HepG2 (cell line): ENCODE measurements around the gene CSTPP1. TPM values are rescaled to one million over a fixed set of nuclear protein-coding genes. Genes with fewer than 3 reads are reported as not detected.
A peak's percentile ranks its signal among the peaks of the same experiment; 100 is the strongest.

Source experiments
- ATF7-NPFF ChIP-seq: sonication (generic); formaldehyde crosslinking; IDR thresholded peaks from 2 replicates; pipeline ENCODE4 v1.8.1; 2023; ENCODE audit warnings: mild to moderate bottlenecking, low read depth, missing genetic modification reagents, moderate library complexity
- CENPX ChIP-seq: sonication (generic); formaldehyde crosslinking; IDR thresholded peaks from 2 replicates; pipeline ENCODE4 v1.9.0; 2021; ENCODE audit warnings: mild to moderate bottlenecking, missing genetic modification reagents, moderate library complexity
- HIVEP1 ChIP-seq: sonication (generic); formaldehyde crosslinking; IDR thresholded peaks from 2 replicates; pipeline ENCODE4 v1.4.0; 2020; ENCODE audit warnings: mild to moderate bottlenecking, missing genetic modification reagents
- MED1 ChIP-seq: sonication (generic); formaldehyde crosslinking; IDR thresholded peaks from 2 replicates; pipeline ENCODE4 v1.4.0; 2020; ENCODE audit warnings: missing genetic modification reagents
- NFE2 ChIP-seq: sonication (generic); formaldehyde crosslinking; IDR thresholded peaks from 2 replicates; pipeline ENCODE4 v1.4.0; 2020; ENCODE audit warnings: missing genetic modification reagents
- NFE2L2 ChIP-seq: fragments of 150-350 bp; IDR thresholded peaks from 2 replicates; pipeline ENCODE4 v1.6.1; 2014; ENCODE audit warnings: low read length
- NFIB ChIP-seq: sonication (generic); formaldehyde crosslinking; IDR thresholded peaks from 2 replicates; pipeline ENCODE4 v1.9.0; 2021; ENCODE audit warnings: missing genetic modification reagents, mild to moderate bottlenecking, borderline replicate concordance
- PHF5A ChIP-seq: IDR thresholded peaks from one replicate; pipeline ENCODE4 v1.6.1; 2018; ENCODE audit warnings: low read depth, missing genetic modification reagents; ENCODE audit not compliant: unreplicated experiment
- SIN3B ChIP-seq: fragments of 150-350 bp; IDR thresholded peaks from 2 replicates; pipeline ENCODE4 v1.6.1; 2014; ENCODE audit warnings: low read length
- TFDP1 ChIP-seq: IDR thresholded peaks from 2 replicates; pipeline ENCODE4 v1.6.1; 2016; ENCODE audit warnings: missing compliant biosample characterization, missing genetic modification reagents, borderline replicate concordance
- THRA ChIP-seq: sonication (generic); formaldehyde crosslinking; IDR thresholded peaks from 2 replicates; pipeline ENCODE4 v1.4.0; 2020; ENCODE audit warnings: missing genetic modification reagents, borderline replicate concordance
- ZNF230 ChIP-seq: sonication (generic); formaldehyde crosslinking; IDR thresholded peaks from 2 replicates; pipeline ENCODE4 v1.4.0; 2020; ENCODE audit warnings: mild to moderate bottlenecking, missing genetic modification reagents
- ZNF564 ChIP-seq: sonication (generic); formaldehyde crosslinking; IDR thresholded peaks from 2 replicates; pipeline ENCODE4 v1.8.1; 2023; ENCODE audit warnings: mild to moderate bottlenecking, missing genetic modification reagents
- ZNF615 ChIP-seq: sonication (generic); formaldehyde crosslinking; IDR thresholded peaks from 2 replicates; pipeline ENCODE4 v1.5.0; 2020; ENCODE audit warnings: mild to moderate bottlenecking, missing genetic modification reagents, borderline replicate concordance
- ZNF644 ChIP-seq: IDR thresholded peaks from 2 replicates; pipeline ENCODE4 v1.6.1; 2016; ENCODE audit warnings: low read depth
- ZNF660 ChIP-seq: sonication (generic); formaldehyde crosslinking; IDR thresholded peaks from 2 replicates; pipeline ENCODE4 v1.5.1; 2020; ENCODE audit warnings: mild to moderate bottlenecking, low read depth, missing genetic modification reagents, borderline replicate concordance
- ZNF670 ChIP-seq: sonication (generic); formaldehyde crosslinking; IDR thresholded peaks from 2 replicates; pipeline ENCODE4 v1.8.0; 2022; ENCODE audit warnings: mild to moderate bottlenecking, missing genetic modification reagents, borderline replicate concordance
- ZNF713 ChIP-seq: sonication (generic); formaldehyde crosslinking; IDR thresholded peaks from 2 replicates; pipeline ENCODE4 v1.4.0; 2020; ENCODE audit warnings: mild to moderate bottlenecking, missing genetic modification reagents
- polyA plus RNA-seq, 8 experiments: library from polyadenylated mRNA; depleted of rRNA in 3 of 8; stranded (reverse) in 7 of 8; unstranded in 1 of 8; fragments of >200 nt; fragmentation: Illumina TruSeq in 4 of 8; extraction: Trizol in 4 of 8; gene quantifications; 2 replicates each; pipeline versions ENCODE4 v1.2.1 to v1.2.3, GENCODE V29; 2011 to 2016; ENCODE audit warnings: low read depth in 4 of 8, missing spikeins in 1 of 8, mixed read lengths in 1 of 8; ENCODE audit not compliant: insufficient read depth in 1 of 8
- total RNA-seq, 5 experiments: library from RNA; depleted of rRNA; stranded (reverse); fragments of >200 nt; fragmentation: Illumina TruSeq; extraction: Trizol; gene quantifications; 2 replicates each; pipeline ENCODE4 v1.2.3, GENCODE V29; 2016; ENCODE audit warnings: low read depth in 1 of 5
- TF ChIP-seq, protein P1 (sequence below): sonication (generic); formaldehyde crosslinking; IDR thresholded peaks from 2 replicates; pipeline ENCODE4 v1.8.0; 2022; ENCODE audit warnings: missing genetic modification reagents, mild to moderate bottlenecking, inconsistent platforms, borderline replicate concordance
- TF ChIP-seq, protein P2 (sequence below): sonication (generic); formaldehyde crosslinking; IDR thresholded peaks from 2 replicates; pipeline ENCODE4 v1.4.0; 2020; ENCODE audit warnings: missing genetic modification reagents

CSTPP1 gene
- total and polyA plus RNA-seq, 2 of the 13 experiments (the other 11 are each of a cell fraction or from before 2014, with no cell fraction given), result 12.3 to 14.6 TPM

GRCh38 chr11:46936138-46937110 is at the start of gene CSTPP1 (continued):
- TF ChIP-seq NFIB (CRISPR knock-in tag) (no peak), TFDP1 (no peak), ZNF670 (CRISPR knock-in tag) (no peak), ZNF644 (peak; percentile 62; the same call in 1 of the 2 replicates), NFE2L2 (no peak), THRA (CRISPR knock-in tag) (peak; percentile 23; the same call in 1 of the 2 replicates), SIN3B (peak; percentile 79), CENPX (CRISPR knock-in tag) (no peak), ZNF615 (CRISPR knock-in tag) (no peak), HIVEP1 (CRISPR knock-in tag) (no peak), NFE2 (CRISPR knock-in tag) (no peak), ZNF660 (CRISPR knock-in tag) (no peak), MED1 (peak; percentile 39; the same call in 1 of the 2 replicates), ZNF564 (CRISPR knock-in tag) (no peak), ZNF713 (CRISPR knock-in tag) (no peak), PHF5A (CRISPR knock-in tag) (peak; percentile 49), ZNF230 (CRISPR knock-in tag) (0 out of 2 replicates have a peak, but pooled peaks have one; percentile 26), ATF7-NPFF (CRISPR knock-in tag) (no peak)
- TF ChIP-seq, protein P1, sequence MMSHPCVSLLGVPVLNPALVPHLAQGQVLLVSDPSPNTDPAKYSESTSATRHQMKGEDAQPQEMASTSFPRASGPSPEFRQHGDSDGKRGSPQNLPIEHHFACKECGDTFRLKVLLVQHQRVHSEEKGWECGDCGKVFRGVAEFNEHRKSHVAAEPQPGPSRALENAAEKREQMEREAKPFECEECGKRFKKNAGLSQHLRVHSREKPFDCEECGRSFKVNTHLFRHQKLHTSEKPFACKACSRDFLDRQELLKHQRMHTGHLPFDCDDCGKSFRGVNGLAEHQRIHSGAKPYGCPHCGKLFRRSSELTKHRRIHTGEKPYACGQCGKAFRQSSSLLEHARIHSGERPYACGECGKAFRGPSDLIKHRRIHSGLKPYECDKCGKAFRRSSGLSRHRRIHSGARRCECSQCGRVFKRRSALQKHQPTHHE (CRISPR knock-in tag), result peak; percentile 18; the same call in 1 of the 2 replicates
- TF ChIP-seq, protein P2, sequence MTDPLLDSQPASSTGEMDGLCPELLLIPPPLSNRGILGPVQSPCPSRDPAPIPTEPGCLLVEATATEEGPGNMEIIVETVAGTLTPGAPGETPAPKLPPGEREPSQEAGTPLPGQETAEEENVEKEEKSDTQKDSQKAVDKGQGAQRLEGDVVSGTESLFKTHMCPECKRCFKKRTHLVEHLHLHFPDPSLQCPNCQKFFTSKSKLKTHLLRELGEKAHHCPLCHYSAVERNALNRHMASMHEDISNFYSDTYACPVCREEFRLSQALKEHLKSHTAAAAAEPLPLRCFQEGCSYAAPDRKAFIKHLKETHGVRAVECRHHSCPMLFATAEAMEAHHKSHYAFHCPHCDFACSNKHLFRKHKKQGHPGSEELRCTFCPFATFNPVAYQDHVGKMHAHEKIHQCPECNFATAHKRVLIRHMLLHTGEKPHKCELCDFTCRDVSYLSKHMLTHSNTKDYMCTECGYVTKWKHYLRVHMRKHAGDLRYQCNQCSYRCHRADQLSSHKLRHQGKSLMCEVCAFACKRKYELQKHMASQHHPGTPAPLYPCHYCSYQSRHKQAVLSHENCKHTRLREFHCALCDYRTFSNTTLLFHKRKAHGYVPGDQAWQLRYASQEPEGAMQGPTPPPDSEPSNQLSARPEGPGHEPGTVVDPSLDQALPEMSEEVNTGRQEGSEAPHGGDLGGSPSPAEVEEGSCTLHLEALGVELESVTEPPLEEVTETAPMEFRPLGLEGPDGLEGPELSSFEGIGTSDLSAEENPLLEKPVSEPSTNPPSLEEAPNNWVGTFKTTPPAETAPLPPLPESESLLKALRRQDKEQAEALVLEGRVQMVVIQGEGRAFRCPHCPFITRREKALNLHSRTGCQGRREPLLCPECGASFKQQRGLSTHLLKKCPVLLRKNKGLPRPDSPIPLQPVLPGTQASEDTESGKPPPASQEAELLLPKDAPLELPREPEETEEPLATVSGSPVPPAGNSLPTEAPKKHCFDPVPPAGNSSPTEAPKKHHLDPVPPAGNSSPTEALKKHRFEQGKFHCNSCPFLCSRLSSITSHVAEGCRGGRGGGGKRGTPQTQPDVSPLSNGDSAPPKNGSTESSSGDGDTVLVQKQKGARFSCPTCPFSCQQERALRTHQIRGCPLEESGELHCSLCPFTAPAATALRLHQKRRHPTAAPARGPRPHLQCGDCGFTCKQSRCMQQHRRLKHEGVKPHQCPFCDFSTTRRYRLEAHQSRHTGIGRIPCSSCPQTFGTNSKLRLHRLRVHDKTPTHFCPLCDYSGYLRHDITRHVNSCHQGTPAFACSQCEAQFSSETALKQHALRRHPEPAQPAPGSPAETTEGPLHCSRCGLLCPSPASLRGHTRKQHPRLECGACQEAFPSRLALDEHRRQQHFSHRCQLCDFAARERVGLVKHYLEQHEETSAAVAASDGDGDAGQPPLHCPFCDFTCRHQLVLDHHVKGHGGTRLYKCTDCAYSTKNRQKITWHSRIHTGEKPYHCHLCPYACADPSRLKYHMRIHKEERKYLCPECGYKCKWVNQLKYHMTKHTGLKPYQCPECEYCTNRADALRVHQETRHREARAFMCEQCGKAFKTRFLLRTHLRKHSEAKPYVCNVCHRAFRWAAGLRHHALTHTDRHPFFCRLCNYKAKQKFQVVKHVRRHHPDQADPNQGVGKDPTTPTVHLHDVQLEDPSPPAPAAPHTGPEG (CRISPR knock-in tag), result no peak
